ENCODE measurements around the gene SRCAP. TPM values are rescaled to one million over a fixed set of nuclear protein-coding genes. Genes with fewer than 3 reads are reported as not detected.

SRCAP gene
- total RNA-seq, 1 experiment from 2014 or later, result 57.4 TPM

DNA sequence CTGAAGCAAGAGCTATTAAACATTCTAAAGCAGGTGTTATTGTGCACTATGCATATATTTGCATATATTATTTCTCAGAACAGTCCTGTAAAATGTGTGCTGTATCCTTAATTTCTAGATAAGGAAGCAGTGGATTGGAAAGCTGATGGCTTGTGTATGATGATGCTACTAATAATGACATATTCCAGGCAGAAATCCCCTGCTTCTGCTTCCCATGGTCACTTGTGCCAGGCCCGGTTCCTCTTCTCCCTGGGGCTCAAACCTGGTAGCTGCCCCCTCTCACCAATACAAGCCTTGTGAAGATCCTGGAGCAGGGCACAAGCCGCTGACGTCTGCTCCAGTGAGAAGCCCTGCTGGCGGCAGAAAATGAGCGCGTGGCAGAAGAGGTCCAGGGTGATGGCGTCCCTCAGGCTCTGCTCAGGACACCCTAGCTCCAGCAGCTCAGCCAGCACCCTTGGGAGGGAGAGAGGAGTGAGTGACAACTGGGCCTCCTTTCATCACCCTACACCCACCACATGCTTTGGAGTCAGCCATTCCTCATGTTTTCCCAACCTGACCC lies 61.1 kb downstream of the SRCAP start:
- TF ChIP-seq, protein P1, sequence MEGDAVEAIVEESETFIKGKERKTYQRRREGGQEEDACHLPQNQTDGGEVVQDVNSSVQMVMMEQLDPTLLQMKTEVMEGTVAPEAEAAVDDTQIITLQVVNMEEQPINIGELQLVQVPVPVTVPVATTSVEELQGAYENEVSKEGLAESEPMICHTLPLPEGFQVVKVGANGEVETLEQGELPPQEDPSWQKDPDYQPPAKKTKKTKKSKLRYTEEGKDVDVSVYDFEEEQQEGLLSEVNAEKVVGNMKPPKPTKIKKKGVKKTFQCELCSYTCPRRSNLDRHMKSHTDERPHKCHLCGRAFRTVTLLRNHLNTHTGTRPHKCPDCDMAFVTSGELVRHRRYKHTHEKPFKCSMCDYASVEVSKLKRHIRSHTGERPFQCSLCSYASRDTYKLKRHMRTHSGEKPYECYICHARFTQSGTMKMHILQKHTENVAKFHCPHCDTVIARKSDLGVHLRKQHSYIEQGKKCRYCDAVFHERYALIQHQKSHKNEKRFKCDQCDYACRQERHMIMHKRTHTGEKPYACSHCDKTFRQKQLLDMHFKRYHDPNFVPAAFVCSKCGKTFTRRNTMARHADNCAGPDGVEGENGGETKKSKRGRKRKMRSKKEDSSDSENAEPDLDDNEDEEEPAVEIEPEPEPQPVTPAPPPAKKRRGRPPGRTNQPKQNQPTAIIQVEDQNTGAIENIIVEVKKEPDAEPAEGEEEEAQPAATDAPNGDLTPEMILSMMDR (IDR thresholded peaks at IDR 0.05; ENCODE audit: insufficient read depth in 1 of 2, low read depth in 1 of 2, low read length in 1 of 2, severe bottlenecking in 1 of 2, unreplicated experiment in 1 of 2), result no peak
- Mint-ChIP-seq H3K36me3 (ENCODE audit: insufficient read depth, unreplicated experiment) (peaks cover 59% of the 10 kb centered on the region), H3K27ac (ENCODE audit: unreplicated experiment) (peak overlapping the region; percentile 73), H3K27me3 (ENCODE audit: insufficient read depth, unreplicated experiment) (no peaks in the 10 kb centered on the region), H3K4me1 (ENCODE audit: low read depth, unreplicated experiment) (peaks cover 4% of the 10 kb centered on the region), H3K9me3 (ENCODE audit: unreplicated experiment) (no peaks in the 10 kb centered on the region), H3K4me3 (ENCODE audit: unreplicated experiment) (peak overlapping the region; percentile 87)
- intact Hi-C loops (cut with micrococcal nuclease; ENCODE audit: unreplicated experiment), result no loop called here
- POLR2A ChIA-PET, result interaction anchor here (0.6 to 1.1 kb wide), 4 partner anchors 11 to 42 kb away, joined by 3 to 4 read pairs (median 4); partner anchors contain the start of gene PHKG2
- Histone ChIP-seq H3K4me3 (ENCODE audit: low read depth, low read length) (no peak overlapping the region), H3K36me3 (ENCODE audit: control insufficient read depth, insufficient read depth, low read length) (peaks cover 6% of the 10 kb centered on the region), H3K4me1 (peaks cover 15% of the 10 kb centered on the region; the same call in 1 of the 2 replicates), H3K9me3 (no peaks in the 10 kb centered on the region), H3K27me3 (replicated peaks; ENCODE audit: control insufficient read depth, insufficient read depth, low read length) (no peaks in the 10 kb centered on the region)
- BruUV-seq (replicated peaks), result no TSS peak
- no peak for DNase-seq
- CTCF ChIA-PET, result interaction anchor here (0.6 kb wide), 1 partner anchor 185 kb away, joined by 5 read pairs; no protein-coding TSS in a partner anchor

DNA sequence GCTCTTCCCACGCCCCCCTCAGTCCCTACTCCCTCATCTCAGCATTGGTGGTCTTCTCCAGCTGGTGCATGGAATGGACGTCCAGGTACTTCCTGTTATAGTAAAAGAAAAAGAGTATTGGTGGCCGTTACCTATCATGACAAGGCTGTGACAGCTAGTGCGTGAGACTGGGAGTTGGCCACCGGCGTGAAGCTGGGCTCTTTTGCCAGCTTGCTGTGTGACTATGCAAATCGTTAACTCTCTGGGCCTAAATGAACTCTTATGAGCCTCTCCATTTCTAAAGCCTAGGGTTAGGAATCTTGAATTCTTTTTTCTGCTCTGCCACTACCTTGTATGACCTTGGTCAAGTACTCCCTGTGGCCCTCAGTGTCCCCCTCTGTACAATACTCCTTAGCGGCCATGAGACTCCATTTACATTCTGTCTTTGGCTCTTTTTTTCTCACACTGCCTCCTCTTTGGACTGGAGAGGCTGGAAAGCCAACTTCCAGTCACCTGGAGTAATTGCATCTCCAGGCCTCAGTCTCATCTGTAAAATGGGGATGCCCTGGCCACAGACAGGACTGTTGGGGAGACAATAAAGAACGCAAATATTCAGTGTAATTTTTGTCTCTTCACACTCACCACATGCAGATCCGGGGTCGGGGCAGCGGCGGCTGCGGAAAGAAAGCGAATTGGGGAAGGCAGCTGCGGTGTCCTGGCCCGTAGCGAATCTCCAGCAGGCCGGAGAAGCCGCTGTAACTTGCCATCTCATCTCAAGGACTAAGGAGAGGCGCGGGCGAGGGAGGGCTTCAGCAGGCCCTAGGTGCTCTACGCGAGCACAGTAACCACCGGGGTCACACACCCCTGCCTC lies 61.8 kb downstream of the SRCAP start:
- no peaks in the 10 kb centered on the region for H3K27me3 ChIP-seq (replicated peaks; ENCODE audit: control insufficient read depth, insufficient read depth, low read length)
- intact Hi-C loops (cut with micrococcal nuclease; ENCODE audit: unreplicated experiment), result no loop called here
- CTCF ChIA-PET, result no interaction called here
- H3K9me3 ChIP-seq, result no peaks in the 10 kb centered on the region
- Mint-ChIP-seq H3K9me3 (ENCODE audit: unreplicated experiment) (no peaks in the 10 kb centered on the region), H3K4me3 (ENCODE audit: unreplicated experiment) (peak overlapping the region; percentile 87), H3K36me3 (ENCODE audit: insufficient read depth, unreplicated experiment) (peaks cover 66% of the 10 kb centered on the region), H3K27ac (ENCODE audit: unreplicated experiment) (peak overlapping the region; percentile 73), H3K4me1 (ENCODE audit: low read depth, unreplicated experiment) (peaks cover 4% of the 10 kb centered on the region), H3K27me3 (ENCODE audit: insufficient read depth, unreplicated experiment) (no peaks in the 10 kb centered on the region)
- no peak for DNase-seq
- peak overlapping the region; percentile 84 for H3K4me3 ChIP-seq (ENCODE audit: low read depth, low read length)
- TF ChIP-seq, protein P1 (IDR thresholded peaks at IDR 0.05; ENCODE audit: insufficient read depth in 1 of 2, low read depth in 1 of 2, low read length in 1 of 2, severe bottlenecking in 1 of 2, unreplicated experiment in 1 of 2), result no peak
- BruUV-seq (replicated peaks), result TSS peak; percentile 33
- POLR2A ChIA-PET, result interaction anchor here (0.6 to 1.1 kb wide), 2 partner anchors 12 to 43 kb away, joined by 4 read pairs; partner anchors contain the start of gene PHKG2
- H3K4me1 ChIP-seq, result peaks cover 15% of the 10 kb centered on the region; the same call in 1 of the 2 replicates
- H3K36me3 ChIP-seq (ENCODE audit: control insufficient read depth, insufficient read depth, low read length), result peaks cover 8% of the 10 kb centered on the region

DNA sequence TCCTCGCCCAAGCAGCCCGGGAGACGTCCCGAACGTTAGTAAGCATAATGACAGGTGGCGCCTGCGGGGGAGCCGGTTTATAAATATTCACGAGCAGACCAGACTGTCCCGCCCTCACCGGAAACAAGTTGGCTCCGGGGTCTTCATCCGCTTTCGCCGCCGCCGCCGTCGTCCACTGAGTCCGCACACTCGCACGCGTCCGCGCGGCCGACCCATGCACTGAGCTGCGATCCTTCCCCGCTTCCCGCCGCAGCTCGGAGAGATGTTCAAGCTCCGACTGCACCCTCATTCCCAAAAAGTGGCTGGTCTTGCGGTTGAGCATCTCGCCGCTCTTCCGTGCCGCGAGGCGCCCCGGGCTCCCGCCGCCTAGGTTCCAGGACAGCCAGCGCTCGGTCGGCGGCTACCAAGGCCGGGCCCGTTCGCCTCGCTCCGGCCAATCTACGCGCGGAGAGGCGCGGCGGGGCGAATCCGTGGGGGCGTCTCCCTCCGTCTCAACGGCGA lies 62.5 kb downstream of the SRCAP start:
- Histone ChIP-seq H3K9me3 (no peaks in the 10 kb centered on the region), H3K4me3 (ENCODE audit: low read depth, low read length) (peak overlapping the region; percentile 84), H3K27me3 (replicated peaks; ENCODE audit: control insufficient read depth, insufficient read depth, low read length) (no peaks in the 10 kb centered on the region), H3K4me1 (peaks cover 15% of the 10 kb centered on the region; the same call in 1 of the 2 replicates), H3K36me3 (ENCODE audit: control insufficient read depth, insufficient read depth, low read length) (peaks cover 9% of the 10 kb centered on the region)
- peaks cover 4% of the 10 kb centered on the region for H3K4me1 Mint-ChIP-seq (ENCODE audit: low read depth, unreplicated experiment)
- H3K4me3 Mint-ChIP-seq (ENCODE audit: unreplicated experiment), result peak overlapping the region; percentile 87
- peak; percentile 34 to 53 for DNase-seq
- peaks cover 66% of the 10 kb centered on the region for H3K36me3 Mint-ChIP-seq (ENCODE audit: insufficient read depth, unreplicated experiment)
- no peaks in the 10 kb centered on the region for H3K27me3 Mint-ChIP-seq (ENCODE audit: insufficient read depth, unreplicated experiment)
- no peaks in the 10 kb centered on the region for H3K9me3 Mint-ChIP-seq (ENCODE audit: unreplicated experiment)
- ChIA-PET CTCF (no interaction called here), POLR2A (interaction anchor here (1.1 kb wide), 1 partner anchor 13 kb away, joined by 4 read pairs; the partner anchor contains the start of gene PHKG2)
- H3K27ac Mint-ChIP-seq (ENCODE audit: unreplicated experiment), result peak overlapping the region; percentile 73
- TF ChIP-seq, protein P1 (IDR thresholded peaks at IDR 0.05; ENCODE audit: insufficient read depth in 1 of 2, low read depth in 1 of 2, low read length in 1 of 2, severe bottlenecking in 1 of 2, unreplicated experiment in 1 of 2), result no peak
- intact Hi-C loops (cut with micrococcal nuclease; ENCODE audit: unreplicated experiment), result no loop called here
- no TSS peak for BruUV-seq (replicated peaks)

Measured in Caco-2 (cell line).